Stimulated activated naive CD8-positive, alpha-beta T cell treated with anti-CD3 and anti-CD28 coated beads, Interleukin-15, Interleukin-2, amounts not matched to agents 100 U/mL and 50 U/mL, for 24 hours (primary cell): ENCODE measurements around the gene RAB11FIP4.
"Not testable (repeated sequence)": the region's sequence is repeated elsewhere in the genome, so short reads cannot be mapped to it uniquely, and the experiment has no call there.

Experiments
- ATAC-seq: fragments of 150-1000 bp; cut with Tn5 transposase; one replicate; pipeline ENCODE4 v1.10.0; 2021
- DNase-seq: peaks from one replicate; pipeline ENCODE4 v3.0.0; 2021

Gene RAB11FIP4

GRCh38 chr17:31433091-31433790 is 41.8 kb downstream of the RAB11FIP4 start:
- DNase-seq (no peak), ATAC-seq (no peak)

GRCh38 chr17:31433811-31434726 is 42.6 kb downstream of the RAB11FIP4 start:
- no peak for ATAC-seq
- no peak for DNase-seq

GRCh38 chr17:31434727-31435050 is 43.2 kb downstream of the RAB11FIP4 start:
- DNase-seq (no peak), ATAC-seq (no peak)

GRCh38 chr17:31435581-31435980 is 44.1 kb downstream of the RAB11FIP4 start:
- DNase-seq (no peak), ATAC-seq (no peak)

GRCh38 chr17:31437720-31438400 is 46.4 kb downstream of the RAB11FIP4 start:
- ATAC-seq (no peak), DNase-seq (no peak)

- ATAC-seq = no peak
- DNase-seq = no peak
These were observed 48.2 kb downstream of the RAB11FIP4 start for GRCh38 chr17:31439716-31440115.

- ATAC-seq = no peak
- no peak for DNase-seq
These were observed 50.8 kb downstream of the RAB11FIP4 start for GRCh38 chr17:31442276-31442675.

- not testable (repeated sequence) for DNase-seq, ATAC-seq
These were observed 51.4 kb downstream of the RAB11FIP4 start for GRCh38 chr17:31442856-31443255.

- ATAC-seq (no peak), DNase-seq (no peak)
These were observed 51.9 kb downstream of the RAB11FIP4 start for GRCh38 chr17:31443386-31443785.

GRCh38 chr17:31444026-31444425 is 52.6 kb downstream of the RAB11FIP4 start:
- no peak for DNase-seq
- ATAC-seq = no peak

- ATAC-seq (no peak), DNase-seq (no peak)
These were observed 54.9 kb downstream of the RAB11FIP4 start for GRCh38 chr17:31446195-31446967.

- no peak for DNase-seq
- no peak for ATAC-seq
These were observed 57.1 kb downstream of the RAB11FIP4 start for GRCh38 chr17:31448467-31449077.

- DNase-seq (no peak), ATAC-seq (no peak)
These were observed 57.6 kb downstream of the RAB11FIP4 start for GRCh38 chr17:31449111-31449510.

- ATAC-seq (no peak), DNase-seq (no peak)
These were observed 58.3 kb downstream of the RAB11FIP4 start for GRCh38 chr17:31449746-31450145.

- DNase-seq = no peak
- ATAC-seq = no peak
These were observed 60.6 kb downstream of the RAB11FIP4 start for GRCh38 chr17:31452101-31452500.

GRCh38 chr17:31452561-31453110 is 61.2 kb downstream of the RAB11FIP4 start:
- no peak for DNase-seq
- ATAC-seq = no peak

- ATAC-seq (no peak), DNase-seq (no peak)
These were observed 62.4 kb downstream of the RAB11FIP4 start for GRCh38 chr17:31453896-31454295.

GRCh38 chr17:31456814-31457213 is 65.3 kb downstream of the RAB11FIP4 start:
- DNase-seq (no peak), ATAC-seq (no peak)

- no peak for ATAC-seq
- no peak for DNase-seq
These were observed 66.1 kb downstream of the RAB11FIP4 start for GRCh38 chr17:31457391-31458234.

GRCh38 chr17:31458829-31459228 is 67.4 kb downstream of the RAB11FIP4 start:
- ATAC-seq (no peak), DNase-seq (no peak)
